Panc1 (cell line): ENCODE results near the gene GLB1L2. TPM values are rescaled to one million over a fixed set of nuclear protein-coding genes. Genes with fewer than 3 reads are reported as not detected.

Source experiments
- ATAC-seq: fragments of 200-7000 bp; cut with Tn5 transposase; 2 replicates; pipeline ENCODE4 v1.9.1; 2020; ENCODE audit warnings: mild to moderate bottlenecking, moderate library complexity
- BruUV-seq: library from RNA; stranded (reverse); fragments of 400-500 nt; replicated peaks from 2 replicates; lab custom pipeline; 2021; lab: Mats Ljungman, UMichigan
- CTCF ChIA-PET: fragments of 300-600 bp; sonication (Branson Sonifier 250); formaldehyde crosslinking; loops from one replicate; lab custom pipeline; 2022; ENCODE audit warnings: antibody characterized with exemption; lab: Charles Lee
- POLR2A ChIA-PET: fragments of 300-600 bp; sonication (Branson Sonifier 250); formaldehyde crosslinking; loops from one replicate; lab custom pipeline; 2022; ENCODE audit warnings: antibody characterized with exemption; lab: Charles Lee
- DNase-seq: peaks from one replicate; pipeline ENCODE4 v3.0.0-alpha.2; 2010; ENCODE audit warnings: low read depth, low spot score
- H3K27ac ChIP-seq: 2 replicates; pipeline ENCODE4 v1.5.1; 2011; ENCODE audit warnings: mild to moderate bottlenecking, low read length, inconsistent platforms
- H3K27me3 ChIP-seq: fragments of 200-500 bp; sonication (Bioruptor generic); 2 replicates; pipeline ENCODE4 v1.6.0; 2014; ENCODE audit warnings: low read length, inconsistent platforms; ENCODE audit not compliant: control insufficient read depth, insufficient read depth
- H3K36me3 ChIP-seq: fragments of 200-500 bp; sonication (Bioruptor generic); 2 replicates; pipeline ENCODE4 v1.5.1; 2014; ENCODE audit warnings: inconsistent platforms, mild to moderate bottlenecking, low read length, moderate library complexity; ENCODE audit not compliant: control insufficient read depth, insufficient read depth
- H3K4me1 ChIP-seq: 2 replicates; pipeline ENCODE4 v1.5.1; 2011; ENCODE audit warnings: inconsistent platforms, mild to moderate bottlenecking, low read length, moderate library complexity; ENCODE audit not compliant: control insufficient read depth, insufficient read depth
- H3K4me3 ChIP-seq, 2 experiments: 2 replicates each; pipeline ENCODE4 v1.5.1; 2011 to 2012; ENCODE audit warnings: low read depth in 2 of 2, low read length in 2 of 2, mild to moderate bottlenecking in 2 of 2, inconsistent platforms in 1 of 2, moderate library complexity in 1 of 2
- H3K9me3 ChIP-seq: fragments of 200-500 bp; sonication (Bioruptor generic); 2 replicates; pipeline ENCODE4 v1.5.1; 2014; ENCODE audit warnings: low read depth, mild to moderate bottlenecking, inconsistent platforms, low read length, moderate library complexity; ENCODE audit not compliant: control insufficient read depth, insufficient read depth
- CTCF ChIP-seq: fragments of 450-650 bp; IDR thresholded peaks from 2 replicates; pipeline ENCODE4 v1.5.1; 2017; ENCODE audit warnings: mild to moderate bottlenecking
- POLR2AphosphoS5 ChIP-seq: IDR thresholded peaks from 2 replicates; pipeline ENCODE4 v1.6.1; 2012; ENCODE audit warnings: mild to moderate bottlenecking, low read depth, low read length, moderate library complexity
- REST ChIP-seq, 2 experiments: IDR thresholded peaks; 2 replicates each; pipeline ENCODE4 v1.6.1; 2011 to 2012; ENCODE audit warnings: low read depth in 2 of 2, control low read depth in 1 of 2, low read length in 1 of 2, mild to moderate bottlenecking in 1 of 2, moderate library complexity in 1 of 2; ENCODE audit not compliant: insufficient read depth in 1 of 2
- SIN3A ChIP-seq: IDR thresholded peaks from 2 replicates; pipeline ENCODE4 v1.6.1; 2012; ENCODE audit warnings: low read depth, mild to moderate bottlenecking, low read length, moderate library complexity, borderline replicate concordance; ENCODE audit not compliant: insufficient read depth
- TCF7L2 ChIP-seq: IDR thresholded peaks from 2 replicates; pipeline ENCODE4 v1.6.1; 2011; ENCODE audit warnings: mild to moderate bottlenecking, low read depth, low read length, inconsistent platforms
- in situ Hi-C: cut with HindIII; loops from 2 replicates; pipeline ENCODE4 v1.10.0; 2016; ENCODE audit warnings: low sequenced_read_pairs, low pct_unique_long_range_greater_than_20kb
- intact Hi-C: fragments of 100-400 bp; cut with micrococcal nuclease; formaldehyde crosslinking; loops from one replicate; pipeline ENCODE4 v1.10.0; 2022; ENCODE audit not compliant: unreplicated experiment
- total RNA-seq: library from RNA; stranded (reverse); gene quantifications from one replicate; pipeline ENCODE4 v1.2.1, GENCODE V29; 2021; ENCODE audit not compliant: unreplicated experiment

Gene GLB1L2
- total RNA-seq, 1 experiment from 2014 or later, result 10.4 TPM

GRCh38 chr11:134390706-134391569 lies 59.1 kb downstream of the GLB1L2 start:
- ChIA-PET POLR2A (no interaction called here), CTCF (no interaction called here)
- Histone ChIP-seq H3K4me3 (no peak overlapping the region), H3K4me1 (no peaks in the 10 kb centered on the region), H3K9me3 (no peaks in the 10 kb centered on the region), H3K27me3 (peaks cover 6% of the 10 kb centered on the region), H3K27ac (no peak overlapping the region), H3K36me3 (no peaks in the 10 kb centered on the region)
- intact Hi-C loops, result no loop called here
- DNase-seq, result no peak
- no peak for TF ChIP-seq REST (IDR thresholded peaks at IDR 0.05; ENCODE audit: insufficient read depth in 1 of 2, low read depth in 2 of 2, low read length in 1 of 2)
- no TSS peak for BruUV-seq
- no peak for ATAC-seq
- in situ Hi-C loops, result no loop called here

- intact Hi-C loops, result no loop called here
- TF ChIP-seq POLR2AphosphoS5 (no peak), REST (IDR thresholded peaks at IDR 0.05; ENCODE audit: insufficient read depth in 1 of 2, low read depth in 2 of 2, low read length in 1 of 2) (no peak), SIN3A (no peak), TCF7L2 (no peak), CTCF (no peak)
Observed at GRCh38 chr11:134391656-134392055, 59.9 kb downstream of the GLB1L2 start.

More at GRCh38 chr11:134391656-134392055, 59.9 kb downstream of the GLB1L2 start:
- Histone ChIP-seq H3K4me1 (no peaks in the 10 kb centered on the region), H3K27ac (no peak overlapping the region), H3K9me3 (no peaks in the 10 kb centered on the region), H3K36me3 (no peaks in the 10 kb centered on the region), H3K27me3 (peaks cover 6% of the 10 kb centered on the region), H3K4me3 (no peak overlapping the region)
- ChIA-PET POLR2A (no interaction called here), CTCF (no interaction called here)
- ATAC-seq (no peak), DNase-seq (no peak)
- no TSS peak for BruUV-seq
- in situ Hi-C loops, result no loop called here
